Hematopoietic multipotent progenitor cell treated with erythropoietin and hydrocortisone succinate and interleukin-3 and kit ligand, for 6 days (in vitro differentiated cells): Measurements from ENCODE around the gene TNFSF15.

Source experiments
- DNase-seq: peaks from one replicate; pipeline ENCODE4 v3.0.0-alpha.2; 2015

TNFSF15 gene

GRCh38 chr9:114824110-114824509 is 18.3 kb upstream of the TNFSF15 start:
- no peak for DNase-seq

DNA sequence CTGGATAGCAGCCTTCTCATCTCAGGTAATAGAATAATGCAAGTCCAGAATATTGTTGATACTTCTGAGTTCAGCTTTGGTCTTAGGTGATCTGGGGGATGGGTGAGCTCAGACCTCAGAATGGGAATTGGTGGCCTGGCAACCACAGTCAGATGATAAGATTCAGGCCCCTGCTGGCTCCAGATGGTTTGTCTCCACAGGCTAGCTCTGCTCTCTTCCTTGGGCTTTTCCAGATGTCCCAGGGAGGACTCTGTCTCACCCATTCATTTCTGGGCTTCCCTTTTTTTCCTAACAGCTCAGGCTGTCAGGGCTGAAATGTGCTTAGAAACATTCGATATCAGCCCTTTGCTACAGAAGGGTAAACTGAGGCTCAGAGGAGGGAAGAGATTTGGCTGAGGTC is 17.6 kb upstream of the TNFSF15 start:
- DNase-seq: no peak

- no peak for DNase-seq
Observed at GRCh38 chr9:114822708-114823107, 16.9 kb upstream of the TNFSF15 start.

DNA sequence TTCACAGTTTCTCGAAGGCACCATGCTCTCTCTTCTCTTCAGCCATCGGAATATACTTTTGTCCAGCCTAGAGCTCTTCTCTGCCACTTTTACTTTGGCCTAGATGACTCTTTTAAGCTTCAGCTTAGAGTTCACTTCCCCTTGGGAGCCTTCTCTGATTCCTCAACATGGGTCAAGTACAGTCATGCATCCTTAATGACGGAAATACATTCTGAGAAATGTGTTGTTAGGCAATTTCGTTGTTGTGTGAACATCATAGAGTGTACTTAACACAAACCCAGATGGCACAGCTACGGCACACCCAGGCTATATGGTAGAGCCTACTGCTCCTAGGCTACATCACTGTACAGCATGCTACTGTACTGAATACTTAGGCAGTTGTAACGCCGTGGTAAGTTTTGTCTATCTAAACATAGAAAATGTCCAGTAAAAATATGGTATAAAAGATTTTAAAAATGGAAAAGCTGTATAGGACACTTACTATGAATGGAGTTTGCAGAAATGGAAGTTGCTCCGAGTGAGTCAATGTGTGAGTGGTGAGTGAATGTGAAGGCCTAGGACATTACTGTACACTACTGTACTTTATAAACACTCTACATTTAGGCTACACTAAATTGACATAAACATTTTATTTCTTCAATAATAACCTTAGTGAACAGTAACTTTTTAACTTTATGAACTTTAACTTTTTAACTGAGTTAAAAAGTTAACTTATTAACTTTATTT is 15.1 kb upstream of the TNFSF15 start:
- no peak for DNase-seq

- no peak for DNase-seq
Observed at GRCh38 chr9:114818178-114818577, 12.3 kb upstream of the TNFSF15 start.

GRCh38 chr9:114813717-114814418 is 8.0 kb upstream of the TNFSF15 start:
- DNase-seq: no peak

DNA sequence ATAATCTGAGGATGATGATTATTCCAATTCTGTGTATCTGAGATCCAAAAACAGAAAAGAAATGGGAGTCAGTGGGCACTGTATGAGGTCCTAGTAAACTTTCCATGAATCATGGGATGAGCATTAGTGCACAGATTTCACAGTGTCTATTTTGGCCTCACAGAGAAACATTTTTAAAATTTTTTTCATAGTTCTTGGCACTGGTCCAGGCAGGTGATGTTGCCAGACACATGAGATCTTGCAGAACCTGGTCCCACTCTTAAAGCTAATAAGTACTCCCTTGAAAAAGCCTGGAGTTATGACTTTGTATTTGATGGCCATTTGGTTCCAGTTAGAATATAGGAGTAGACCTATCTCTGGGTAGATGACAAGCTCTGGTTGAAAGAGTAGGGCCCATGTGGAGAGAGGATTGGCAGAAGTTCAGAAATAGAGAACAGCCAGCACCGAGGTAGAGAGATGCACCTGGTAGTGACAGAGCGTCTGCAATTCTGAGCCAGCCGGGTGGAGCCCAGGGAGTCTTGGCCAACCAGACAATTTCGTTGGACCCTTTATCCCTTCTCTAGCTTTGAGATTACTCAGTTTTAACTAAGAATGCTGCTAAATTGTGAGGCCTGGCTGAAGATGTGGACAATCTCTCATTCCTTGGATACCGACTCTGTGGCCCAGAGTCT is 6.3 kb upstream of the TNFSF15 start:
- DNase-seq: no peak

GRCh38 chr9:114811301-114811700 is 5.5 kb upstream of the TNFSF15 start:
- DNase-seq: no peak

- no peak for DNase-seq
Observed at GRCh38 chr9:114810614-114811013, 4.8 kb upstream of the TNFSF15 start.

GRCh38 chr9:114806526-114806900 is 674 bp upstream of the TNFSF15 start:
- no peak for DNase-seq

- no peak for DNase-seq
Observed at GRCh38 chr9:114804505-114804904, 1.3 kb downstream of the TNFSF15 start.

GRCh38 chr9:114803479-114804265 is 2.2 kb downstream of the TNFSF15 start:
- no peak for DNase-seq

DNA sequence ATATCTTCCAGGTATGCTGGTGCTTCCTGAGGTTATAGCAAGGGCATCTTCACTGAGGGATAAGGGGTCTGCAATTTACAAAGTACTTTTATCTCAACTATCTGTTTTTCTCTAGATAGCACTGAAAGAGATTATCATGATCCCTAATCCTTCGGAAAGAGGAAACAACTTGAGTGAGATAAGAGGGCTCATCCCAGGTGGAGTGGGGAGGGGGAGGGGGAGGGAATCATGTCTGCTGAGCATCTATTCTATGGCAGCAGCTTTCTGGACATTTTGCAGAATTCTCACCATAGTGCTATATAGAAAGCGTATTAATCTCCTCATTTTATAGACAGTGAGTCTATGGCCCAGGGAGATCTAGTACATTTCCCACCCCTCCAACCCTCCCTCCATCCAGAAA is 5.9 kb downstream of the TNFSF15 start:
- DNase-seq: no peak

GRCh38 chr9:114799441-114799840 is 6.4 kb downstream of the TNFSF15 start:
- DNase-seq: no peak

DNA sequence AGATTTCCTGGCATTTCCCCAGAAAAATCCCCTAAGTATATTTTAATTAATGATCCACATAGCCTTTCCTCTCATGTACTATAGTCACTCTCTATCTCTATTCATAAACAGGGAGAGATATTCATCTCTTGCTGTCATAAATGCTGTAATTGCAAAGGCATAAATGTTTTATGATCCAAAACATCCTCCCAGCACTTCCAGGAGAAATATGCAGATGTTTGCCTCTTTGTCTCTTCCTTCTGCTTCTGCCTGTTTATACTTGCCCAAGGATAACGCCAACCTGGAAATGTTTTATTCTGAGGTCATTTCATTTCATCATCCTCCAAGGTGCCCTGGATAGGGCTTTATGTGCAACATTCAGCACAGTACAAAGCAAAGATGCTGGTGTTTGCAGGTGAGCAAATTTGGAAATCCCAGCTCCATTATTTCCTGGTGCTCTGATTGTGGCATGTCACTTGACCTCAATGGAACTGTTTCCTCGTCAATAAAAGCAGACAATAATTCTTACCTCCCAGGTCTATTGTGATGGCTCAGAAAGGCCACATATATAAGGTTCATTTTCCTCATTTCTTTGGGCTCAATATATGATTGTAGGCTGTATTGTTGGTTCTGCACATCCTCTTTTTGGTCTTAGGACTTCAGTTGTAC is 6.9 kb downstream of the TNFSF15 start:
- no peak for DNase-seq

DNA sequence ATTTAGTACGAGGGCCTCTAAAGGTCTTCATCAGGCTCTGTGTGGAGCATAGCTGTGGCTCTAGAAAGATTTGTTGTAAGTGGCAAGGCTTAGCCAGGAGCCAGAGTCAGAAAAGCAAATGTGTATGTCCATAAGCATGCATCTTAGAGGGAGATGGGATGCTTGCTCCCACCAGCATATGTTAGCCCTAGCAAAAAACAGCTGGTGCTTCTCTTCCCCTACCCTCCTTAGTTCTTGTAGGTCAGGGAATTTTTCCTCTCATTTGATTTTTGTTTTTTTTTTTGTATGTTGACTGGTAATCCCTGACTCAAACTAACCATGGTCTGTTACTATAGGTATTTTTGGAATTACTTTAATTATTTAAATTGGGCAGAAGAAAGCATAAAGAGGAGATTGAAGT is 7.7 kb downstream of the TNFSF15 start:
- no peak for DNase-seq

GRCh38 chr9:114792396-114792795 is 13.4 kb downstream of the TNFSF15 start:
- DNase-seq: no peak

- no peak for DNase-seq
Observed at GRCh38 chr9:114791736-114792135, 14.1 kb downstream of the TNFSF15 start.

GRCh38 chr9:114791312-114791711 is 14.5 kb downstream of the TNFSF15 start:
- DNase-seq: no peak

- no peak for DNase-seq
Observed at GRCh38 chr9:114790521-114790920, 15.3 kb downstream of the TNFSF15 start.

- no peak for DNase-seq
Observed at GRCh38 chr9:114789006-114789405, 16.8 kb downstream of the TNFSF15 start.

GRCh38 chr9:114787781-114788498 is 17.9 kb downstream of the TNFSF15 start:
- no peak for DNase-seq
